HG03460 (cell line): ENCODE data around the gene STAT5B.

ENCODE experiments used
- ATAC-seq: cut with Tn5 transposase; IDR thresholded peaks from one replicate; pipeline ENCODE4 v1.9.1; 2021; ENCODE audit not compliant: unreplicated experiment

Gene STAT5B

DNA sequence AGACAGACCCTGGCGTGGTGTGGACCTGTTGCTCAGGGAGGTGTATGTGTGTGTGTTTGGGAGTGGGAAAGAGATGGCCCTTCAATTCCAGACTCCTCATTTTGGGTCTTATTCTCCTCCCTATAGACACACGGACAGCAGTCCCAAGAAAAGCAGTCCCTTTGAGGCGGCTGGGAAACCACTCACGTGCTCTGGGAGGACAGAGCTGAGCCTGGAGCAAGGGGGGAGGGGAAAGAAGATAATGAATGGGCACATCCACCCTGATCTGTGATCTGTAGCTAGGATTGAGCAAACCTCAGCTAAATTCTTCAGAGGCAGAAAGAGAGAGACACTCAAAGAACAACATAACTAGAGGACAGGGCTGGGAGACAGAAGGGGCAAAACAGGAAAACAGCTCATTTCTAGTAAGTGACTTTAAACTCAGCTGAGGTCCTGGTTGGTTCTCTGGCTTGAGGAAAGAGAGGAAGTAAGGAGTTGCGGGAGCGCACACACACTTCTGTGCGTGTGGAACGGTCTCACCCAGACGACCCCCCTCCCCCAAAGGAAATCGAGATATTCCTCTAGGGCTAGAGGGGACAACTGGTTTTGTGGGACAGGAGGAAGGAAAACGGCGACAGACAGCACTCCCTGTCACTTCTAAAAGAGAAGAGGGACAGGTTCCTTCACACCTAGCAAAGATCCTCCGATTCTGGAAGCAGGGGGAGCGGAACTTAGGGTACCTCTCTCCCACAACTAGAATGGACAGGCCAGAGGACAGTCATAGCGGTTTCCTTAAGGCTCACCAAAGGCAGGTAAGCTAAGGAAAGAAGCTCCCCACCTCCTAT, 122.1 kb downstream of the STAT5B start:
- no peak for ATAC-seq
